HG03139 (cell line): ENCODE measurements around the gene FTSJ1.

Source experiments
- ATAC-seq: cut with Tn5 transposase; IDR thresholded peaks from one replicate; pipeline ENCODE4 v1.9.1; 2021; ENCODE audit not compliant: unreplicated experiment

The FTSJ1 gene

DNA sequence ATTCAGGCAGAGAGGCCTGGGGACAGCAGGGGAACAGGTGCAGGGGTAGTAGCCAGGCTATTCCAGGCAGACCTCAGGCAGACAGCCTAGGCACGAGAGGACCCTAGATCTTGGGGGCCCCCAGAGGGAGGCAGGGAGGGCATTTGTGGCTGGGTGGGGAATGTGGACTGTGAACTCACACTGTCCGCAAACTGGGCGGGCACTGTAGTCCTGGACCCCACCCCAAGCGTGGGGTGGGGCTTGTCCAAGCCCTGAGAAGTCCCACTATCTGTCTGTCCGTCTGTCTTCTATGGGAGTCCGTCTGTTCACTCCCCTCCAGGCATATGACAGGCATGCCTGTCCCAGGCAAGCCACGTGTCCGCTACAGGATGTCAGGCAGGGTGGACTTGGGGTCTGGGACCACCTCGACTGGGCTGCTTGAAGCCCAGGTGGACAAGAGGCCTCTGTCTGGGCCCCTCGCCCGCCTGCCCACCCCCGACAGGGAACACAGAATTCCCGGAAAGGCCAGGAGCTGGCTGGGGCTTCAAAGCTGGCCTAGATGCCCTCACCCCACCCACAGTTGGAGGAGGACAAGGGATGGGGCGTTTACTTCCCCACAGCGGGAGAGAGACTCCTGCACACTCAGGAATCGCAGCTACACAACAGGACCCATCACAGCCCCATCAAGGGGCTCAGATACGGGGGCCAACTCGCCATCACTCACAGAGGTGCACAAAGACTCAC lies 5.7 kb upstream of the FTSJ1 start, which contains the start of gene SLC38A5:
Gene SLC38A5, minus strand, starts transcription at position 151 of the 723 bp plus-strand sequence. CDS start 2,336 bp downstream, outside the sequence.
- no peak for ATAC-seq

DNA sequence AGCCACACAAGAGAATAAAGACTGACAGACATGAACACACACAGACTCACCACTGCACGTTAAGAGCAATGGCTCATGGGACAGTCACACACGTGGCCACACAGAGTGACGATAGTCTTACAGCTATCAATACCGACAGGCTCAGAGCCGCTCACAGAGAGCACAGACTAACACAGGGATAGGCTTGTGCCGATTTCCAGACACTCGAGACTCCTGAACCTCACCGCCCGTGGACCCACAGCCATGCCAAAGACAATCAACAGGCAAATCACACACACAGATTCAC lies 5.2 kb upstream of the FTSJ1 start:
- ATAC-seq: no peak

DNA sequence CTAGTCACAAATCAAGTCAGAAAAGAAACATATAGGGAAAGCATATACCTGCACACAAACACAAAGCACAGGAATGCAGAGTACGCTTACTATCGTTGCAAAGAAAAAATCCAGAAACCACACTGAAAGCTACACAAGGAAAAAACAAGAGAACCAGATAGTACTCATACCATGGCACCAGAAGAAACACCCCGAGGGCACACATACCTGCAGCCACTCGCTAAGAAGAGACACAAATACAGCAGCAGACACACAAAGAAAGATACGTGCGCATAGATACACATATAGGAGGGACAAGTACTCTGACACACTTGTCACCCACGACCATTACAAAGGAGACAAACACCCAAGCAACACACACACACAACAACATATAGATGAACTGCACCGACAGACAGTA lies 4.5 kb upstream of the FTSJ1 start:
- no peak for ATAC-seq

DNA sequence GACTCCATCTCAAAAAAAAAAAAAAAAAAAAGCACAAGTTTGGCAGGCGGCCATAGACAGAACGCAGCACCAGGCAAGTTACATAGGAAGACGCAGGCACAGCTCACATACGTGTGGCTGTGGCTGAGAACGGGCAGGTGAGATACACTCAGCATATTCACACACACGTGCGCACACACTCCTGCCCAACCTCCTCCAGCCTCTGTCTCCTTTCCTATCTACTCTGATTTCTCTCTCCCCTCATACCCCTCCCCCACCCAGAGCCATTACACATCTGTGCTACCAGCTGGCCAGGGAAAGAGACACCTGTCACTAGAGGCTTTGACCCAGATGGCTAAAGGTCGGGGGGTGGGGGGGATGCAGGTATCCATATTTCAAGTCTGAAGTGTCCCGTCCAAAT lies 3.8 kb upstream of the FTSJ1 start:
- no peak for ATAC-seq

DNA sequence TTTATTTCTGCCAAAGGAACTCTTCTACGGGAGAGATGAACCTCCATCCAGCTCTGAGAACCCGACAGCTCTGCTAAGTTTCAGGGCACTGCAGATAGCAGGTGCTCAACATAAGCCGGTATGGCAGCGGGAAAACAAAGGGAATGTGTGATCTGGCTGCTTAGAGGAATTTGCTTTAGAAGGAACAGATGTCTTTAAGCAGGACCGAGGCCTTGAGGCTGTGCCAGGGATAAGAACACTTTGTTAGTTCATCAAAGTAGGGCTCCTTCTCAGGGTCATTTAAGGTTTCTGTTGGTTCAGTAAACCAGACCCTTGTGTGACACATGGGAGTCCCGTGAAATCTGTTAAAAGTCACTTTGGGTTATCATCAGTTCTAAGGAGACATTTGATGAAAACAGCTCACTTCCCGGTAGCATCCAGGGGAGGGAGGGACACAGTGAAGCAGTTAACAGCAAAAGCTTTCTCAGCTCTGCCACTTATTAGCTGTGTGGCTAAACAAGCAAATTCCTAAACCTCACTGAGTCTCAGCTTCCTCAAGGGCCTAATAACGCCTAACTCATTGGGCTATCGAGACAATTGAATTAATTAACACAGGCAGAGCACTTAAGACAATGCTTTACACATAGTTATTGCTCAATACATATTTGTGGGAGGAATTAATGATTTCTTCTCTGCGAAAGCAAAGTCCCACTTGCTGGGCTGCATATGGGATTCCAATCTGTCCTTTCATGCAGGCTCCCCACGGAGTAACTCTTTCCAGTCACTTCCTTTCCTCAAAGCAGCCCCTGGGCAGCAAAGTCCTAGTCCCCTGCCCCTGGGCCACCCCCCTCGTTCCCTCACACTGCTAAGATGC lies 2.9 kb upstream of the FTSJ1 start:
- no peak for ATAC-seq

DNA sequence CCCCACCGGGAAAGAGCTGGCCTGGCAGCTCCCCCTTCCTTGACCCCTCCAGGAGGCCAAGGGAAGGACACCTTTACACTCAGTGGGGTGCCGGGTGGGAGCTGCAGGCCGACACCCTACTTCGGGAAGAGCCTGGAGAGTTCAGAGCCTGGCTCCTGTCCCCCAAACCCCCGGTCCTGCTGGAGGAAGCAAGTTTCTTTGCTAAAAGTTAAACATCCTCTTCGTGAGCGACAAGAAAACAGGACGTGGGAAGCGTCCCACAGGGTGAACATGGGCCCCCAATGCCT lies 2.4 kb upstream of the FTSJ1 start:
- no peak for ATAC-seq

DNA sequence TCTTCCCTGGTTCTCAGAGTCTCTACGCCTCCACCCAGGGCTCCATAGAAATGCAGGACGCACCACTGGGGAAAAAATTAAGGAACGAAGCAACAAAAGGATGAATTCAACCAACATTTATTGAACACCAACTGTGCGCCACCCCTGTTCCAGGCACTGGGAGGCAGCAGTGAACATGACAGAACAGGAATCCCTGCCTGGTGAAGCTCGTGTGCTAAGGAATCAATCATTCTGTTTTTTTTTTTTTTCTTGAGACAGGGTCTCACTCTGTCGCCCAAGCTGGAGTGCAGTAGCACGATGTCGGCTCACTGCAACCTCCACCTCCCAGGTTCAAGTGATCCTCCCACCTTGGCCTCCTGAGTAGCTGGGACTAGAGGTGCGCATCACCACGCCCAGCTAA lies 1.9 kb upstream of the FTSJ1 start:
- ATAC-seq: no peak

DNA sequence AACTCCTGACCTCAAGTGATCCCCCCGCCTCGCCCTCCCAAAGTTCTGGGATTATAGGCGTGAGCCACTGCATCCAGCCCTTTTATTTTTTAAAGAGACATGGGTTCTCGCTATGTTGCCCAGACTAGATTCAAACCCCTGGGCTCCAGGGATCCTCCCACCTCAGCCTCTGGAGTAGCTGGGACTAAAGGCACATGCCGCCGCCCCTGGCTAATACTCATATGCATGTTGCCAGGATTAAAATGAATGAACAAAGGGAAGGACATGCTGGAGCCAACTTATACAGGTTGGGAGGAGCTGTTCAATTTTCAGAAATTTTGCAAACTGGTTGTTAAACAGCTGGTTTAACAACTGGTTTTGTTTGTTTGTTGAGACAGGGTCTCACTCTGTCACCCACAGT lies 1.4 kb upstream of the FTSJ1 start:
- ATAC-seq: no peak

DNA sequence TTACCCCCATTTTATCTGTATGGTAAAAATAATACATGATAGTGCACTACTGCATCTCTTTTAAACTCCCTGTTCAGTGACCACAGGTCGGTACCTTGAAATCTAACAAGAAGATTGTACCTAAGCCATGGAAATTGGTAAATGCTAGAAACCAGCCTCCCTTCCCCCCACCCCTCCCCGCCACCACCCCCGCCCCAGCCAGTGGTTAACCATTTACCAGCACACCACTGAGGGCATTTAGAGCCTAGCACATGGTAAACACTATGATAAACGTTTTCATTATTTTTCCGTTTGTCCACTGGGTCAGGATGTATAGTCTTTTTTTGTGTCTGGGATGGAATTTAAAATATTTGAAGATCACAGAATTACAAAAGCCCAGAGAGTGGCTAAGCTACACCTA lies 703 bp upstream of the FTSJ1 start:
- no peak for ATAC-seq

DNA sequence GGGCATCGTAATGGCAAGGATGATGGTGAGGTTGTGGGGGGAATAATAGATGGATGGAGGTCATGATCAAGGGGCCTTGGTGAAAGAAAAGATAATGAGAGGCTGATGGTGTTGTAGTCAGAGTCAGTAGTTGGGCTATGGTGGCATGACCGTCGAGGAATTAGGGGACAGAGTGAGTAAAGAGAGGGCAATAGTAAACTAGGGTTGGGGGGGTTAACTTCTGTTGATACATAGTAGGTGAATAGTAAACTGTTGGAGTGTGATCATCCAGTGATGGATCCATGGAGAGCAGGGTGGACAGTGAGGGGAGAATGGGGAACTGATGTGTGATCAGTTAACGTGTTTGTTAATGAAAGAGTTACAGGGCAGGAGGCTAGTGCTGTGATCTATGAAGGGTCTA lies 920 bp downstream of the FTSJ1 start:
- ATAC-seq: no peak

DNA sequence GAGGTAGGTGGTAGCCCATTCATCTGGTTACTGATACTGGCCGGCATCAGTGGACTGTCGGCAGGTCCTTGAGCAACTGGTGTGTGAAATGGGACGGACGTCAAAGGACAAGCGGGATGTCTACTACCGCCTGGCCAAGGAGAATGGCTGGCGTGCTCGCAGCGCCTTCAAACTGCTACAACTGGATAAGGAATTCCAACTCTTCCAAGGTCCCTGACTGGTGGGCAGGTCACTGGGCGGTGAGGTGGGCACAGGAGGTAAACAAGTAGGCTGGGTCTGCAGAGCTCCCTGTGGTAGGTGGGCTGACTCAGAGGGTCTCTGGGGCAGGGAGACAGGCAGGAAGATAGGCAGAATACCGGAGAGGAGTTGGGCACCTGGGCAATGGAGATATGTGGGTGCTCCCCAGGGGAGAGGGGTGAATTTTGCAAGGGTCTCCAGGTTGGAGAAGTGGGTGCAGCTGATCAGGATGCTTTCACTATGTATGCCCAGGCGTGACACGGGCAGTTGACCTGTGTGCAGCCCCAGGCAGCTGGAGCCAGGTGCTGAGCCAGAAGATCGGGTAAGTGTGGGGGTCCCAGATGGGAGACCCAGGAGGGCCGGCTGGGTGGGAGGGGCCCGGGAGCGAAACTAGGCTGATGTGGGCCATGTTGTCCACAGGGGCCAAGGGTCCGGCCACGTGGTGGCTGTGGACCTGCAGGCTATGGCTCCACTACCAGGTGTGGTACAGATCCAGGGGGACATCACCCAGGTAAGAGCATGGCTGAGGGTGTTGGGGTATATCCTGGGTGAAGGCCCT lies 2.2 kb downstream of the FTSJ1 start:
- no peak for ATAC-seq

DNA sequence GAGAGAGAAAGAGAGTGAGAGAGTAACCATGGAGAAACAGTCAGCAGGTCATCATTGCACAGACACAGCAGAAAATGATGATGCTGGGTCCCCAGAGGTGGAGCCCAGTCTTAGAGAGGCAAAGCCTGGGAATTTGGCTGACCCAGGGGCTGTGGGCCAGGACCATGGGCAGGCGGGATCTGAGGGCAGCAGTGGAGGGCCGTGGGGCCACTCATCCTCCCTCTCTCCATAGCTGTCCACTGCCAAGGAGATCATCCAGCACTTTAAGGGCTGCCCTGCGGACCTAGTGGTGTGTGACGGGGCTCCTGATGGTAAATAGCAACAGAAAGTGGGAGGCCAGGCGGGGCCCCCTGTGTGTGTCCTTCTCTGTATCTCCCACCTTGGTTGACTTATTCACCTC lies 2.8 kb downstream of the FTSJ1 start:
- ATAC-seq: no peak

DNA sequence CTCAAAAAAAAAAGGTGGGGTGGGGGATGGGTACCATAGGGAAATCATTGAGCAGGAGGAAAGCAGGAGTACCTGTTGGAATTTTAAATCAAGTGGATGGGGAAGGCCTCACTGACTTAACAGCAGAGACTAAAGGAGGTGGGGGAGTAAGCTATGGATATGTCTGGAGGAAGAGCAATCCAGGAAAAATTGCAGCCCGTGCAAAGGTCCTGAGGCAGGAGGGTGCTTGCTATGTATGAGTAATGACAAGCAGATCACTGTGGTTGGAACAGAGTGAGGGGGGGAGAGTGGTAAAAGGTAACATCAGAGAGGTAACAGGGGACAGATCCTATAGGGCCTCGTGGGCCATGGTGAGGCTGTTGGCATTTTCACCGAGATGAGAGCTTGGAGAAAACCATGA lies 4.1 kb downstream of the FTSJ1 start:
- ATAC-seq: no peak

DNA sequence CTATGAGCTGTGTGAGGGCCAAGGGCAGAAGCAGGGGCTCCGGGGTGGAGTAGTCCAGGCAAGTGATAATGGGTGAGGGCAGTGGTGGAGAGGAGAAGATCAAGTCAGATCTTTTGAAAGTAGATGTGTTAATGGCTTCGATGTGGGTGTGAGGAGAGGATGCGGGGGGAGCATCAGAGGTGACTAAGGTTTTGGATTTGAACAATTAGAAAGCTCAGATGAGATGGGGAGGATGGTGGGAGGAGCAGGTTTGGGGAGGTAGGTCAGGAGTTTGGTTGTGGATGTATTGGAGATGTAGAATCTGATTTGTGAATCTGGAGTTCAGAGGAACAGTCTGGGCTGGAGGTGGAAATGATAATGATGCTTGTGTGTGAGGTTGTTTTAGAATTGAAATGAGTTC lies 4.6 kb downstream of the FTSJ1 start:
- no peak for ATAC-seq

DNA sequence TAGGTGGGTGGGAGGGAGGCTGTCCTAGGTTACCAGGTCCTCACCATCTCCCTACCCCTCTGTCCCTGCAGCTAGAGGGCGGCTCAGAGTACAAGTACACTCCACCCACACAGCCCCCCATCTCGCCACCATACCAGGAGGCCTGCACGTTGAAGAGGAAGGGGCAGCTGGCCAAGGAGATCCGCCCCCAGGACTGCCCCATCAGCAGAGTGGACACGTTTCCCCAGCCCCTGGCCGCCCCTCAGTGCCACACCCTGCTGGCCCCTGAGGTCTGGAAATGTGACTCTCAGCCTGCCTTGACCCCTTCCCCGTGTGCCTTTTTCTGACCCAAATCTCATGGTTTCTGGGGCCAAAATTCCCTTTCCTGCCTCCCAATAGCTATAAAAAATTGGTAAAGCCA lies 6.5 kb downstream of the FTSJ1 start:
- no peak for ATAC-seq

DNA sequence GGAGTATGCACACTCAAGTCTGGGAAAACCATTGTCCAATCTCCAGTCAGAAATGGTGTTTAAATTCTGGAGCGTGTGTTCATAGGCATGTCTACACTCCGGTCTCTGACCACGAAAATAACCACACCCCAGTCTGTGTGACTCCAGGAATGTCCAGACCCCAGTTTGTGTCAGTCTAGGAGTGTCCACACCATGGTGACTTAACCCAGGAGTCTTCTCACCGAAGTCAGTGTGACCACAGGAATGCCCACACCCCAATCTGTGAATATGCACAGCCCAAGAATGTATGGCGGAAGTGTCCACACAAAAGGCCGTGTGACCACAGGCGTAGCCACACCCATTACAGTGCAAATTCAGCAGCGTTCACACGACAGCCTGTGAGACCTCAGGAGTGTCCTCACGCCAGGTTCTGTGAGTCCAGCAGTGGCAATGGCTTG lies 11.4 kb downstream of the FTSJ1 start:
- no peak for ATAC-seq

DNA sequence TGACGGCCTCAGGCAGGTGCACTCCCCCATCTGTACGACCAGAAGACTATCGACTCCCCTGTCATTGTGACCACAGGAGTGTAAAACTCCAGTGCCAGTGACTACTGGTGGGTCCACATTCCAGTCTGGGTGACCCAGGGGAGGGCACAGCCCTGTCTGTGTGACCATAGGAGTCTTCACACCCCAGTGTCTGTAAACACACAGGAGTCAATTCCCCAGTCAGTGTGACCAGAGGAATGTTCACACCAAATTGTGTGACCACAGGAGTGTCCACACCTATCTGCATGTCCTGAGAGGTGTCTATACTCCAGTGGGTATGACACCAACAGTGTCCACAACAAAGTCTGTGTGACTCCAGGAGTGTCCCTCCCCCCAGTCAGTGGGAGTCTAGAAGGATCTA lies 12.0 kb downstream of the FTSJ1 start:
- no peak for ATAC-seq

DNA sequence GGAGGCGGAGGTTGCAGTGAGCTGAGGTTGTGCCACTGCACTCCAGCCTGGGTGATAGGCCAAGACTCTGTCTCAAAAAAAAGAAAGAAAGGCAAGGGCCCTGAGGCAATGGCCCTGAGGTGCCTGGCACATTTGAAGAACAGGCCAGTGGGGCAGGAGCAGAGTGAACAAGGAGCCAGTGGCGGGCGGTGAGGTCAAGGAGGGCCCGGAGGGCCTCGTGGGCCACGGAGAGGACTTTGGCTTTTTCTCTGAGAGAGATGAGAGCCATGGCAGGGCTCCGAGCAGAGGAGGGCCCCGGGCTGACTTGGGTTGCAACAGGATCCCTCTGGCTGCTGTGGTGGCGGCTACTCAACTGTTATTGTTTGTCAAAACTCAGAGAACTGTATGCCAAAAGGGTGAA lies 13.3 kb downstream of the FTSJ1 start:
- ATAC-seq: no peak

DNA sequence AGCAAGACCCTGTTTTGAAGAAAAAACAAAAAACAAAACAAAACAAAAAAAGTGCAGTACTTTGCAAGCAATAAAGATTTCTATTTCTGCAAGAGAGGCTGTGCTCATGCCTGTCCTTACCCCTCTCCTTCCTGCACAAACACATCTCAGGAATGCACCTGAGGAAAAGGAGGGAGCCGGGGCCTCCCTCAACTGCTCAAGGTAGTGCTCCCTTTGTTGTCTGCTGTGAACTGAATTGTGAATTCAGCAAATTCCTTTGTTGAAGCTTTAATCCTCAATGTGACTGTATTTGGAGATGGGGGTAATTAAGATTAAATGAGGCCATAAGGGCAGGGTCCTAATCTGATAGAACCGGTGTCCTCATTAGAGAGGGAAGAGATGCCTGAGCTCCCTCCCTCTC lies 13.9 kb downstream of the FTSJ1 start:
- ATAC-seq: no peak

DNA sequence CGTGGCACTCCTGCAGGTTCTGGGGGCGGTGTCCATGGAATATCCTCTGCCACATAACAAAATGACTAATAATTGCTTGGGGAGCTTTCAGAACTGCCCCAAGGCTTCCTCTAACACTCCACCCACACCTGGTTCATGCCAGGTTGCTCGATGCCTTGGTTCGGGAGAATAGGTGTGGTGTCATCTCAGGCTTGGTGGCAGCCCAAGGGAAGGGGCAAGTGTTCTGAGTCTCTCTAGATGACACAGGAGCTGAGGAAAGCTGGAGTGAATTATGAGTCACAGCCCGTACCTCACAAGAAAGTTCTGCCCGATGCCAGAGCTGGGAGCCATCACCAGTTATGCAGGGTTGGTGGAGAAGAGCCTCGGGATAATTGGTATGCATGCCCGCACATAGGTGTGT lies 14.7 kb downstream of the FTSJ1 start:
- no peak for ATAC-seq

DNA sequence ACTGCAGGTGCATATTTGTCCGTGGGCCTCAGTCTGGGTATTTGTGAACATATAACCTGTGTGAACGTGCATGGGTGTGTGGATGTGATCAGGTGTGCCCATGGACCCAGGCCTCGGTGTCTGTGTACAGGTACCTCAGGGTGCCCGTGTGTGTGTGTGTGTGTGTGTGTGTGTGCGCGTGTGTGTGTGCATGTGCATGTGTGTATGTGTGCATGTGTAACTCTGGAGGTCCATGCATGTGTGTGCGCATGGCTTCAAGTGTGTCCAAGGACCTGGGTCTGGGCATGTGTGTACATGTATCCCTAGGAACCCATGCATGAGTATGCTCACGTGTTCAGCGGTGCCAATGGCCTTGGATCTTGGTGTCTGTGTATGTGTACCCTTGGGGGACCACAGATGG lies 15.8 kb downstream of the FTSJ1 start:
- ATAC-seq: no peak

DNA sequence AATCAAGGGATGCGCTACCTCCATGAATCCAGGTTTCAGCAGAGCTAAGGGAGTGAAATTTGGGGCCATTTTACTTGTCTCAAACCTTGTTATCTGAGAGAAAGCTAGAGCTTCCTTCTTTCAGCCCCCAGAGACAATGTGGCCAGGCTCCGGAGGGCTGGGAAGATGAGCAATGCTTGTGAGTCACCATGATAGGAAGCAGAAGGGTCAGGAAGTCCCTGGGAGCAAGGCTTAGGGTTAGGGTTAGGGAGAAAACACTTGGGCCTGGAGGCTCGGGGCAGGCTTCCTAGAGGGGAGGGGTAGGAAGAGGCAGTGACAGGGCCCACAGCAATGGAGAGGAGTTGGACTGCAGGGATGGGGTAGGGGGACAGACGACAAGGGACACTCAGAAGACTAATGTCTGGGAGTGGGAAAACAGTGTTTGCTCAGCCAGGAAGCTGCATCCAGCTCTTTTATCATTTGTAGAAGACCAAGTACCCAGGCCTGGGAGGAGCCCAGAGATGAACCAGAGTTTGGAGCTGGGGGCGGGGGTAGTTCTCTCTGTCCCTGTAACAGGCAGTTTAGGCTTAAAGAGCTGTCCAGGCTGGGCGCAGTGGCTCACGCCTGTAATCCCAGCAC lies 16.4 kb downstream of the FTSJ1 start:
- ATAC-seq: no peak
